Loucy (cell line): ENCODE data around the gene STON2.

ENCODE experiments used
- EZH2phosphoT487 ChIP-seq: fragments of 200-600 bp; IDR thresholded peaks from 2 replicates; pipeline ENCODE4 v1.6.1; 2018; ENCODE audit warnings: antibody characterized with exemption, mild to moderate bottlenecking, moderate library complexity, borderline replicate concordance
- TF ChIP-seq, protein P1 (sequence below): fragments of 200-600 bp; sonication (generic); conservative IDR thresholded peaks from 2 replicates; pipeline ENCODE4 v1.5.1; 2014; ENCODE audit warnings: mild to moderate bottlenecking, antibody characterized with exemption, low read length

DNA sequence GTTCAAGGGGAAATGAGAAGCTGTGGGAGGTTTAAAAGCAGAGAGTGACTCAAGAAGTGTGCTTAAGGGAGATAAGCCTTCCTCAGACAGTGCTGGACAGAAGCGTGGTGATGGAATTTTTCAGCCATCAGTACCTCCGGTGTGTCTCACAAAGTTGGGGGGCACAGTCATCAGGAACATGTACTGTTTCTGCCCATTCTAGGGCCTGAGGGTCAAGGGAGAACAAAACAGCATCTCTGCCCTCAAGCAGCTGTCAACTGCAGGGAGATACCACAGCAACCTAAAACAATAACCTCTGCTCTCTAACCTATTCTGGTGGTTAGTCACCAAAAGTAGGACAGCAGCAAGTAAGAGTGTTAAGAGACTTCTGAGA, 2.0 kb upstream of the STON2 start:
- TF ChIP-seq, protein P1, sequence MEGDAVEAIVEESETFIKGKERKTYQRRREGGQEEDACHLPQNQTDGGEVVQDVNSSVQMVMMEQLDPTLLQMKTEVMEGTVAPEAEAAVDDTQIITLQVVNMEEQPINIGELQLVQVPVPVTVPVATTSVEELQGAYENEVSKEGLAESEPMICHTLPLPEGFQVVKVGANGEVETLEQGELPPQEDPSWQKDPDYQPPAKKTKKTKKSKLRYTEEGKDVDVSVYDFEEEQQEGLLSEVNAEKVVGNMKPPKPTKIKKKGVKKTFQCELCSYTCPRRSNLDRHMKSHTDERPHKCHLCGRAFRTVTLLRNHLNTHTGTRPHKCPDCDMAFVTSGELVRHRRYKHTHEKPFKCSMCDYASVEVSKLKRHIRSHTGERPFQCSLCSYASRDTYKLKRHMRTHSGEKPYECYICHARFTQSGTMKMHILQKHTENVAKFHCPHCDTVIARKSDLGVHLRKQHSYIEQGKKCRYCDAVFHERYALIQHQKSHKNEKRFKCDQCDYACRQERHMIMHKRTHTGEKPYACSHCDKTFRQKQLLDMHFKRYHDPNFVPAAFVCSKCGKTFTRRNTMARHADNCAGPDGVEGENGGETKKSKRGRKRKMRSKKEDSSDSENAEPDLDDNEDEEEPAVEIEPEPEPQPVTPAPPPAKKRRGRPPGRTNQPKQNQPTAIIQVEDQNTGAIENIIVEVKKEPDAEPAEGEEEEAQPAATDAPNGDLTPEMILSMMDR = no peak
- TF ChIP-seq EZH2phosphoT487 = no peak
